ENCODE measurements around the gene RANBP3L. TPM values are rescaled to one million over a fixed set of nuclear protein-coding genes. Genes with fewer than 3 reads are reported as not detected.

RANBP3L gene
- total and polyA plus RNA-seq, 9 of the 15 experiments (the other 6 are each of a cell fraction or from before 2014, with no cell fraction given) = 0.01 to 0.06 TPM; not detected in 7

- Histone ChIP-seq H4K20me1 (replicated peaks; ENCODE audit: control insufficient read depth, insufficient read depth, low read length) (no peaks in the 10 kb centered on the region), H3K36me3 (ENCODE audit: control insufficient read depth, insufficient read depth, low read length) (no peaks in the 10 kb centered on the region), H3K79me2 (ENCODE audit: control insufficient read depth, insufficient read depth, low read length) (no peaks in the 10 kb centered on the region), H3K4me1 (replicated peaks in 1 of 2; ENCODE audit: control insufficient read depth in 2 of 2, insufficient read depth in 2 of 2, low read length in 2 of 2) (no peaks in the 10 kb centered on the region), H3K4me3 (no peak overlapping the region), H3K9me3 (replicated peaks; ENCODE audit: control insufficient read depth, insufficient read depth, low read depth, low read length) (no peaks in the 10 kb centered on the region), H3K4me2 (ENCODE audit: insufficient read depth, low read length) (no peak overlapping the region), H3K27me3 (ENCODE audit: control insufficient read depth in 2 of 2, insufficient read depth in 2 of 2, low read length in 2 of 2) (peaks cover 0 to 2% of the 10 kb centered on the region in 2 experiments; a peak in 1 of 5 replicates), H3K9ac (ENCODE audit: insufficient read depth in 1 of 2, low read depth in 2 of 2, low read length in 2 of 2) (no peak overlapping the region), H2AFZ (ENCODE audit: low read depth, low read length) (no peak overlapping the region), H3K27ac (ENCODE audit: extremely low read depth, low read depth, low read length) (no peak overlapping the region), H3K9me1 (ENCODE audit: control insufficient read depth, insufficient read depth, low read length) (no peaks in the 10 kb centered on the region)
- intact Hi-C loops (cut with micrococcal nuclease) = no loop called here
- no peak for TF ChIP-seq MYNN (IDR thresholded peaks at IDR 0.05)
- no peak for TF ChIP-seq MYNN (CRISPR knock-in tag; IDR thresholded peaks at IDR 0.05)
- TF ChIP-seq TARDBP (IDR thresholded peaks at IDR 0.05) = no peak
- TF ChIP-seq RFX7 (CRISPR knock-in tag; IDR thresholded peaks at IDR 0.05) = no peak
- TF ChIP-seq TAF1 (IDR thresholded peaks at IDR 0.05; ENCODE audit: control insufficient read depth, extremely low read depth, insufficient read depth, low read length, severe bottlenecking) = no peak
- TF ChIP-seq NFRKB (IDR thresholded peaks at IDR 0.05; ENCODE audit: low read depth) = no peak
- in situ Hi-C loops (cut with MboI) = no loop called here
- no TSS peak for BruUV-seq (replicated peaks)
- FAIRE-seq (no peak), DNase-seq (ENCODE audit: extremely low read depth in 1 of 4, low spot score in 3 of 4) (no peak), ATAC-seq (no peak)
- 0% methylated on average over 3 of the region's 3 CpGs for WGBS (ENCODE audit: insufficient coverage, low coverage, missing lambda C conversion rate)
- ChIA-PET POLR2A (interaction anchor here (1.5 kb wide), 1 partner anchor 29 kb away, joined by 6 read pairs; the partner anchor contains the start of gene NADK2), CTCF (ENCODE audit: low intra/inter-chr PET ratio) (no interaction called here)
Measured at GRCh38 chr5:36270876-36271575, 30.7 kb downstream of the RANBP3L start.

GRCh38 chr5:36270175-36270574, 31.5 kb downstream of the RANBP3L start:
- Histone ChIP-seq H4K20me1 (replicated peaks; ENCODE audit: control insufficient read depth, insufficient read depth, low read length) (no peaks in the 10 kb centered on the region), H3K4me1 (replicated peaks in 1 of 2; ENCODE audit: control insufficient read depth in 2 of 2, insufficient read depth in 2 of 2, low read length in 2 of 2) (no peaks in the 10 kb centered on the region), H2AFZ (ENCODE audit: low read depth, low read length) (no peak overlapping the region), H3K4me2 (ENCODE audit: insufficient read depth, low read length) (no peak overlapping the region), H3K79me2 (ENCODE audit: control insufficient read depth, insufficient read depth, low read length) (no peaks in the 10 kb centered on the region), H3K4me3 (no peak overlapping the region), H3K27ac (ENCODE audit: extremely low read depth, low read depth, low read length) (no peak overlapping the region), H3K9me1 (ENCODE audit: control insufficient read depth, insufficient read depth, low read length) (no peaks in the 10 kb centered on the region), H3K27me3 (ENCODE audit: control insufficient read depth in 2 of 2, insufficient read depth in 2 of 2, low read length in 2 of 2) (no peaks in the 10 kb centered on the region), H3K9me3 (replicated peaks; ENCODE audit: control insufficient read depth, insufficient read depth, low read depth, low read length) (no peaks in the 10 kb centered on the region), H3K9ac (ENCODE audit: insufficient read depth in 1 of 2, low read depth in 2 of 2, low read length in 2 of 2) (no peak overlapping the region), H3K36me3 (ENCODE audit: control insufficient read depth, insufficient read depth, low read length) (no peaks in the 10 kb centered on the region)
- no peak for ATAC-seq
- no TSS peak for BruUV-seq (replicated peaks)
- DNase-seq (ENCODE audit: extremely low read depth in 1 of 4, low spot score in 3 of 4) = no peak
- ChIA-PET CTCF (ENCODE audit: low intra/inter-chr PET ratio) (no interaction called here), POLR2A (interaction anchor here (0.7 kb wide), 1 partner anchor 33 kb away, joined by 3 read pairs; no protein-coding TSS in a partner anchor)
- WGBS (ENCODE audit: insufficient coverage, low coverage, missing lambda C conversion rate) = 6% methylated on average over 3 of the region's 3 CpGs
- no peak for FAIRE-seq
- TF ChIP-seq PCBP1 (IDR thresholded peaks at IDR 0.05; ENCODE audit: low read depth, low read length, poor library complexity, severe bottlenecking) (no peak), ETS2 (tag; IDR thresholded peaks at IDR 0.05; ENCODE audit: borderline replicate concordance, poor library complexity, severe bottlenecking) (no peak), MTA1 (IDR thresholded peaks at IDR 0.05; ENCODE audit: borderline replicate concordance) (no peak), RAD51 (IDR thresholded peaks at IDR 0.05; ENCODE audit: borderline replicate concordance, low read depth) (no peak), POU5F1 (IDR thresholded peaks at IDR 0.05; ENCODE audit: borderline replicate concordance, low read depth, low read length, partially characterized antibody) (no peak), ZKSCAN8 (CRISPR knock-in tag; IDR thresholded peaks at IDR 0.05) (no peak)
- in situ Hi-C loops (cut with MboI) = no loop called here
- intact Hi-C loops (cut with micrococcal nuclease) = no loop called here

Measured in K562 (cell line).